A673 (cell line): Measurements from ENCODE around the gene MTMR12. TPM values are rescaled to one million over a fixed set of nuclear protein-coding genes. Genes with fewer than 3 reads are reported as not detected.

ENCODE experiments used
- BruUV-seq: library from RNA; stranded (reverse); fragments of 400-500 nt; replicated peaks from 2 replicates; lab custom pipeline; 2021; lab: Mats Ljungman, UMichigan
- CTCF ChIA-PET: fragments of 300-600 bp; sonication (Branson Sonifier 250); formaldehyde crosslinking; loops from one replicate; lab custom pipeline; 2022; ENCODE audit warnings: antibody characterized with exemption; lab: Charles Lee
- POLR2A ChIA-PET: fragments of 300-600 bp; sonication (Branson Sonifier 250); formaldehyde crosslinking; loops from one replicate; lab custom pipeline; 2022; ENCODE audit warnings: antibody characterized with exemption; ENCODE audit not compliant: low non-redundant PET; lab: Charles Lee
- DNase-seq: peaks from one replicate; pipeline ENCODE4 v3.0.0-alpha.2; 2015; ENCODE audit warnings: low spot score
- H3K27ac ChIP-seq: fragments of 200-600 bp; sonication (generic); 2 replicates; pipeline ENCODE4 v1.5.1; 2016; ENCODE audit warnings: mixed run types, low read depth, mild to moderate bottlenecking, mixed read lengths, antibody characterized with exemption, low read length; ENCODE audit not compliant: poor library complexity, severe bottlenecking
- H3K27me3 ChIP-seq: fragments of 200-600 bp; sonication (generic); replicated peaks from 2 replicates; pipeline ENCODE4 v1.6.1; 2017; ENCODE audit warnings: mixed run types, low read depth, mild to moderate bottlenecking, mixed read lengths, antibody characterized with exemption, low read length; ENCODE audit not compliant: insufficient read depth, poor library complexity
- H3K36me3 ChIP-seq: fragments of 200-600 bp; sonication (generic); 2 replicates; pipeline ENCODE4 v1.6.1; 2016; ENCODE audit warnings: mixed run types, mild to moderate bottlenecking, mixed read lengths, antibody characterized with exemption, low read length; ENCODE audit not compliant: insufficient read depth, poor library complexity, severe bottlenecking
- H3K4me1 ChIP-seq: fragments of 200-600 bp; sonication (generic); 2 replicates; pipeline ENCODE4 v1.6.1; 2017; ENCODE audit warnings: mixed run types, mild to moderate bottlenecking, mixed read lengths, antibody characterized with exemption, low read length; ENCODE audit not compliant: insufficient read depth, poor library complexity, severe bottlenecking
- H3K4me3 ChIP-seq: fragments of 200-600 bp; sonication (generic); 2 replicates; pipeline ENCODE4 v1.5.1; 2016; ENCODE audit warnings: low read depth, mixed run types, mild to moderate bottlenecking, mixed read lengths, low read length; ENCODE audit not compliant: poor library complexity, severe bottlenecking
- H3K9me3 ChIP-seq: fragments of 200-600 bp; sonication (generic); 2 replicates; pipeline ENCODE4 v1.6.1; 2016; ENCODE audit warnings: mixed run types, low read depth, mild to moderate bottlenecking, mixed read lengths, antibody characterized with exemption, low read length; ENCODE audit not compliant: poor library complexity, severe bottlenecking
- EZH2 ChIP-seq: fragments of 200-600 bp; sonication (generic); IDR thresholded peaks from 2 replicates; pipeline ENCODE4 v1.6.1; 2017; ENCODE audit warnings: borderline replicate concordance, low read depth, mild to moderate bottlenecking, mixed read lengths, antibody characterized with exemption, low read length; ENCODE audit not compliant: poor library complexity, severe bottlenecking
- intact Hi-C: fragments of 100-400 bp; cut with micrococcal nuclease; formaldehyde crosslinking; loops from one replicate; pipeline ENCODE4 v1.10.0; 2022; ENCODE audit not compliant: unreplicated experiment
- total RNA-seq: library from RNA; stranded (reverse); gene quantifications from 2 replicates; pipeline ENCODE4 v1.2.3, GENCODE V29; 2021
- TF ChIP-seq, protein P1 (sequence below): fragments of 300-800, 200-600 bp; sonication (generic); conservative IDR thresholded peaks from 2 replicates; pipeline ENCODE4 v1.5.1; 2017; ENCODE audit warnings: low read depth, mild to moderate bottlenecking, antibody characterized with exemption, low read length, moderate library complexity, mixed read lengths

The MTMR12 gene
- total RNA-seq, 1 experiment from 2014 or later, result 35.8 TPM

- H3K9me3 ChIP-seq, result no peaks in the 10 kb centered on the region
- no peak overlapping the region for H3K4me3 ChIP-seq
- H3K4me1 ChIP-seq, result no peaks in the 10 kb centered on the region
- ChIA-PET CTCF (no interaction called here), POLR2A (no interaction called here)
- no TSS peak for BruUV-seq
- no peaks in the 10 kb centered on the region for H3K27me3 ChIP-seq
- H3K27ac ChIP-seq, result no peak overlapping the region
- no peak for DNase-seq
- no peaks in the 10 kb centered on the region for H3K36me3 ChIP-seq
- no peak for TF ChIP-seq EZH2
- intact Hi-C loops, result no loop called here
Observed at GRCh38 chr5:32320576-32320975, 7.8 kb upstream of the MTMR12 start.

GRCh38 chr5:32319926-32320543, 7.3 kb upstream of the MTMR12 start:
- no peaks in the 10 kb centered on the region for H3K36me3 ChIP-seq
- CTCF ChIA-PET, result no interaction called here
- no TSS peak for BruUV-seq
- H3K27me3 ChIP-seq, result no peaks in the 10 kb centered on the region
- H3K27ac ChIP-seq, result no peak overlapping the region
- POLR2A ChIA-PET, result no interaction called here
- intact Hi-C loops, result no loop called here
- no peak overlapping the region for H3K4me3 ChIP-seq
- H3K4me1 ChIP-seq, result no peaks in the 10 kb centered on the region
- H3K9me3 ChIP-seq, result no peaks in the 10 kb centered on the region
- TF ChIP-seq, protein P1, sequence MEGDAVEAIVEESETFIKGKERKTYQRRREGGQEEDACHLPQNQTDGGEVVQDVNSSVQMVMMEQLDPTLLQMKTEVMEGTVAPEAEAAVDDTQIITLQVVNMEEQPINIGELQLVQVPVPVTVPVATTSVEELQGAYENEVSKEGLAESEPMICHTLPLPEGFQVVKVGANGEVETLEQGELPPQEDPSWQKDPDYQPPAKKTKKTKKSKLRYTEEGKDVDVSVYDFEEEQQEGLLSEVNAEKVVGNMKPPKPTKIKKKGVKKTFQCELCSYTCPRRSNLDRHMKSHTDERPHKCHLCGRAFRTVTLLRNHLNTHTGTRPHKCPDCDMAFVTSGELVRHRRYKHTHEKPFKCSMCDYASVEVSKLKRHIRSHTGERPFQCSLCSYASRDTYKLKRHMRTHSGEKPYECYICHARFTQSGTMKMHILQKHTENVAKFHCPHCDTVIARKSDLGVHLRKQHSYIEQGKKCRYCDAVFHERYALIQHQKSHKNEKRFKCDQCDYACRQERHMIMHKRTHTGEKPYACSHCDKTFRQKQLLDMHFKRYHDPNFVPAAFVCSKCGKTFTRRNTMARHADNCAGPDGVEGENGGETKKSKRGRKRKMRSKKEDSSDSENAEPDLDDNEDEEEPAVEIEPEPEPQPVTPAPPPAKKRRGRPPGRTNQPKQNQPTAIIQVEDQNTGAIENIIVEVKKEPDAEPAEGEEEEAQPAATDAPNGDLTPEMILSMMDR, result no peak
- TF ChIP-seq EZH2, result no peak
- DNase-seq, result no peak

GRCh38 chr5:32319392-32319791, 6.7 kb upstream of the MTMR12 start:
- intact Hi-C loops, result no loop called here
- Histone ChIP-seq H3K27ac (no peak overlapping the region), H3K4me1 (no peaks in the 10 kb centered on the region), H3K9me3 (no peaks in the 10 kb centered on the region), H3K27me3 (no peaks in the 10 kb centered on the region), H3K36me3 (no peaks in the 10 kb centered on the region), H3K4me3 (no peak overlapping the region)
- BruUV-seq, result no TSS peak
- CTCF ChIA-PET, result no interaction called here
- no peak for DNase-seq
- TF ChIP-seq, protein P1, result no peak
- no peak for TF ChIP-seq EZH2
- POLR2A ChIA-PET, result no interaction called here

- BruUV-seq, result no TSS peak
- no peak for DNase-seq
- TF ChIP-seq EZH2, result no peak
- TF ChIP-seq, protein P1, result no peak
- H3K4me3 ChIP-seq, result no peak overlapping the region
- H3K27ac ChIP-seq, result no peak overlapping the region
- ChIA-PET POLR2A (no interaction called here), CTCF (no interaction called here)
- no peaks in the 10 kb centered on the region for H3K4me1 ChIP-seq
- H3K36me3 ChIP-seq, result no peaks in the 10 kb centered on the region
- H3K27me3 ChIP-seq, result no peaks in the 10 kb centered on the region
- intact Hi-C loops, result no loop called here
- no peaks in the 10 kb centered on the region for H3K9me3 ChIP-seq
Observed at GRCh38 chr5:32317041-32317440, 4.3 kb upstream of the MTMR12 start.
